Muscle of back (tissue), 11 donors: ENCODE results near the gene FHIT. TPM values are rescaled to one million over a fixed set of nuclear protein-coding genes. Genes with fewer than 3 reads are reported as not detected.
A peak's percentile ranks its signal among the peaks of the same experiment; 100 is the strongest.
"Not testable (repeated sequence)": the region's sequence is repeated elsewhere in the genome, so short reads cannot be mapped to it uniquely, and the experiment has no call there.

Source experiments
- DNase-seq, 3 donors: peaks; one replicate each; pipeline versions ENCODE4 v3.0.0 to v3.0.0-alpha.2; 2013
- polyA plus RNA-seq, 10 donors: library from polyadenylated mRNA; unstranded; fragments of 120-200 nt; gene quantifications; one replicate each; pipeline ENCODE4 v1.2.1, GENCODE V29; 2013; ENCODE audit not compliant: insufficient read length in 10 of 10

Gene FHIT
- polyA plus RNA-seq, 10 donors: 4.2 to 8.0 (median 5.8) TPM

DNA sequence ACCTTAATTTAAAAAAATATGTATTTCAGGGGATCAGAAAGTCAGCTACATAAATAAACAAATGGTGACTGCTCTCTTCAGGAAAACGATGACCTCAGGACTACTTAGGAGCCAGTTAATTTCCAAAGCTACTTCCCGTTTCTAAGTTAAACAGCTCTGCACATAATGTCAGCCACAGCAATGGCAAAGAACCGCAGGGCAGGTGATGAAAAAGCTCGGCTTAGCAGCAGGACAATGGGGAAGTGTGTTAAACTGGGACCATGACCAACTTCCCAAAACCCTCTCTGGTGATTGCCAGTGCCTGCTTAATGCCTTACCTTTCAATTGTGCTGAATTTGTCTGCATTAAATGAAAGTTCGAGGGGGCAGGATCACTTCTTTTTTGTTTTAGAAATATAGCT, 258.9 kb downstream of the FHIT start:
- no peak for DNase-seq

DNA sequence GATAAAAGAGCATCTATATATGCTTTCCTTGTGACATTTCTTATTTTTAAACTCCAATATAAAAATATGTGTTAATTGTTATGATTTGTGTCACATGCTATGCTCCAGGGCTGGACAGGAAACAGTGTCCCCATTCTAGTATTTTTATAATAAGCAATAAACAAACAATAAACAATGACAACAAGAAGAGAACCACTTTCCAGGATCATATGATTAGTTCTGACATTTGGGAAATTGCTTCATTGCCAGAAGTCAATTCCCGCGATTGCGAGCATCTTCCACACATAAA, 260.9 kb downstream of the FHIT start:
- no peak for DNase-seq

- no peak for DNase-seq
Measured at GRCh38 chr3:60989626-60990441, 261.4 kb downstream of the FHIT start.

DNA sequence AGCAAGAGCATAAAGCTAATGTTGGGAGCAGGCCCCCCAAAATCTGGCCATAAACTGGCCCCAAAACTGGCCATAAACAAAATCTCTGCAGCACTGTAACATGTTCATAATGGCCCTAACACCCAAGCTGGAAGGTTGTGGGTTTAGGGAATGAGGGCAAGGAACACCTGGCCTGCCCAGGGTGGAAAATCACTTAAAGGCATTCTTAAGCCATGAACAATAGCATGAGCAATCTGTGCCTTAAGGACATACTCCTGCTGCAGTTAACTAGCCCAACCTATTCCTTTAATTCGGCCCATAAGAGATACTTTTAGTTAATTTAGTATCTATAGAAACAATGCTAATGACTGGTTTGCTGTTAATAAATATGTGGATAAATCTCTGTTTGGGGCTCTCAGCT, 264.1 kb downstream of the FHIT start:
- not testable (repeated sequence) for DNase-seq

GRCh38 chr3:60986552-60986951, 264.7 kb downstream of the FHIT start:
- no peak for DNase-seq

- DNase-seq: no peak
Measured at GRCh38 chr3:60983906-60984305, 267.3 kb downstream of the FHIT start.

GRCh38 chr3:60980342-60980692, 270.9 kb downstream of the FHIT start:
- no peak for DNase-seq

DNA sequence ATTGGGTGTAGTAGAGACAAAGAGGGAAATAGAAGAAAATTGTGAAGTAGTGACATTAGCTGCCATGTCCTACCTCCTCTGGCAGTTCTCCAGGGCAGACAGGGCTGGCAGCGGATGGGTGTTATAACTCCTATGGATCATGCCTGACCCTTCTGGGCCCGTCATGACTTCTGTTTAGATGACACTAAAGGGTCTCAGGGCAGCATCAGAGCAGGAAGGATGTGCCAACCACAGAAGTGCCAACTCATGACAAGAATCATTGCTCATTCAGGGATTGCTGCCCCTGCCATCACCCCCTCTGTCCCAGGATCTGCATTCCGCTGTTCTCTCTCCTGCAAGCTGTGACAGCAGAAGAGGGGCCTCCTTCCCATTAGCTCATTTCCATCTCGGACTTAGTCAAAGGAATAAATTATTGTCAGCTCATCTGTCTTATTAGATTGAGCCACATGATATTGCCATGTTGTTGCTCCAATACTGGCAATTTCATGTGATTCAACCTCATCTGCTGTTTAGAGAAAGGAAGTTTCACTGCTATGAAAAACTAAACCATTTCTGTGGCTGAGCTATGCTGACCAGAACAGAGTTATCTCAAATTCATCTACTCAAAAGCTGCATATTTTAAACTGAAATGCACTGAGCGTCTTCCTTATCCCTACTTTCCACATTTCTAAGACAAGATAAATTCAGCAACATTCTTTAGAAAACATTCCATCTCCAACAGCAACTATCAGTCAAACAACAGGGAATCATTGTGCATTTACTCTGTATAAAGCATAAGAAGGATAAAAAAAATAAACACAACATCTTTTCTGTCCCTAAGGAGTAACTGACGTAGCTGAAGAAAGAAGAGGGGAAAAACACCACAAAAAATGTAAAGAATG, 271.6 kb downstream of the FHIT start:
- peak; percentile 13 to 52 (median 38) for DNase-seq

GRCh38 chr3:60973321-60973720, 277.9 kb downstream of the FHIT start:
- DNase-seq: no peak

DNA sequence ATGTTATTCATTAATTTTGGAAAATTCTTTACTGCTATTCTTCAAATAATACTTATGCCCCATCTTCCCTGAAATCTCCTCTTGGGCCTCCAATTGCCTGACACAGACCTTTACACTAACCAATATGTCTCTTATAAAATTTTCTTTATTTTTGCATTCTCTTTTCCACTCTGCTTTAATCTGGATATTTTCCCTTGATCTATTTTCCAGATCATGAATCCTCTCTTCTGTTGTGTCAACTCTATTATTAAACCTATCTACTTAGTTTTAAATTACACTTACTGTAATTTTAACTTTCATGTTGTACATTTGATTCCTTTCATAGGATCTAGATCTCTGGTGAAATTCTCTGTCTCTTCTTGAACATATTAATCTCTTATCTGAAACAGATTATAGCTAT, 278.7 kb downstream of the FHIT start:
- DNase-seq: no peak

- no peak for DNase-seq
Measured at GRCh38 chr3:60970850-60971249, 280.4 kb downstream of the FHIT start.

DNA sequence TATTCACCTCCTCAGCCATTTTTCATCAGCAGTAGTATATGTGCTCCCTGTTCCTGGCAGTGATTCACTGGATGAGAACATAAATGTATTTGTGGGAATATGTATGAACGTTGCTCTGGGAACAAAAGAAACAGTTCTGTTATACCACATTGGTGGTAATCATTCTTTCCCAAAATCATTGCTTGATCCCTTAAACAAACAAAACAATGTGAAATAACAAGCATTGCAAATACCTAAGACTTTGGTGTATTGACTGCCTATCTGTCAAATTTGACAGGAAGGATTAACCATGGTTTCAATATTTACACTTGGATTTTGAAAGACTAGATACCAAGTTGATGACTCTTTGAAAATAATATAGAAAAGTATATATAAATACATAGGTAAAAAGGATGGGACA, 284.1 kb downstream of the FHIT start:
- DNase-seq: no peak

GRCh38 chr3:60957541-60957940, 293.7 kb downstream of the FHIT start:
- DNase-seq: no peak

DNA sequence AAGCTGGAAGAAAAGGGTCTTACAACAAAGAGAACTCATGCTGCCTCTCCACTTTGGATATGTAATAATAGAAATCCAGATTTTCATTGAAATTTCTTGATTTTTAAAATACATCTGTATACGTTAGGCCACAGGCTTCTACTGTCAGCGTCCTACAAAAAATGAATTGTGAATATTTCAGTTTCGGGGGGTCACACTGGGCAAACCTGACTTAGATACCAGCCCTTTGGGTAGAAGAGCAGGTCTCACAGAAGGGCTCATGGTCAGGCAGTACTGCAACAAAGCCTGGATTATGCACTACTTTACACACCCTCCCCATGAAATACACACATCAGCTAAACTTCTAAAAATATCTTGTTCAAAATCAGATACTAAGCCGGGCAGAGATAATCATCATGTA, 294.5 kb downstream of the FHIT start:
- DNase-seq: no peak

- DNase-seq: no peak
Measured at GRCh38 chr3:60955034-60955433, 296.2 kb downstream of the FHIT start.

GRCh38 chr3:60954048-60954447, 297.2 kb downstream of the FHIT start:
- peak in 2 of 3 donors; percentile 40 to 62 for DNase-seq

DNA sequence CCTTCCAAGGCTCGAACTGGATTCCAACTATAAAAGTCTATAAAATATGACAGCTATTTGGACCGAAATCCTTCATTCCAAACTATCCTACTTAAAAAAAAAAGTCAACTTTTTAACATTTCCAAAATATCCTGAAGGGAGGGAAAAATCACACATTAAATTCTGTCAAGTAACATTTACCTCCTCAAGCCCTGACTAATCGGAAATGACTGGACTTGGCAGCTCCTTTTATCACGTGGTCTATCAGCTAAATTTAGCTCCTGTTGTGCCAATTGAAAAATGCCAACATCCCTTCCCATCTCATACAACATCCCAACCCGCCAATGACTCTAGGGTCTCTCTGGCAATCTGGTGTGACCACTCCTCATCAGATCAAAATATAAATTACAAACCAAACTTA, 297.9 kb downstream of the FHIT start:
- DNase-seq: peak; percentile 32 to 80 (median 42)

GRCh38 chr3:60952055-60952454, 299.2 kb downstream of the FHIT start:
- DNase-seq: no peak

GRCh38 chr3:60949146-60949545, 302.1 kb downstream of the FHIT start:
- DNase-seq: no peak

DNA sequence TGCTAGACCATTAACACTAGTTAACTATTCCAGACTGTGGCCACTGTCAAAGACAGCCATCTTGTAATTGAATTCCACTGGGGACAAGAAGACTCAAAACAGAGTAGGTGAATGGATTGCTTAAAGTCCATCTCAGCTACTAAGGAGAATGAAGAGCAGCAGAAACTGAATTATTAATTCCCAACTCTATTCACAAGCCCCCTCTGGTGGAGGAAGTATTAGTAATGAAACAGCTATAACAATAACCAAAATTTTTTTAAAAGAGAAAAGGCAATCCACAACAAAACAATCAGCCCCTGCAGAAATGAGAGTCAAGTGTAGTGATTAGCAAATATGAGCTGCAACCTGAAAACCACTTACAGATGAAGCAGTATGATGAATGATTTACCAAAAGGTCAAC, 302.8 kb downstream of the FHIT start:
- DNase-seq: peak in 2 of 3 donors; percentile 15 to 47

DNA sequence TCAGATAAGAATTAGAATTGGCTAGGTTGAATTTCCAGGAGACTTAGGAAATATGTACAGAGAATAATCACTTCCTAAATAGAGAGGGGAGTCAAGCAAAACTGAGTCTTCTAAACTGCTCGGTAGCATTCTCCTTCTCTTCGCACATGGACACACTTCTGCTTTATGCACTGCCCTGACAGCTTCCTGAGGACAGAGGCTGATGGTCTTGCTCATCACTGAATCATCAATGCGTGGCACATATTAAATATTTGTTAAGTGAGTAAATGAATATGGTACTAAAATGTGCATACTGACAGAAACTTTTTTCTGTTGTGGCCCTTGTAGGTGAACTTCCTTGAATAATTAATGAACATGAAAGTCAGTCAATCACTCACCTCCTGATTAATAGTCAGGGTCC, 315.5 kb downstream of the FHIT start:
- DNase-seq: peak in 1 of 3 donors; percentile 44

DNA sequence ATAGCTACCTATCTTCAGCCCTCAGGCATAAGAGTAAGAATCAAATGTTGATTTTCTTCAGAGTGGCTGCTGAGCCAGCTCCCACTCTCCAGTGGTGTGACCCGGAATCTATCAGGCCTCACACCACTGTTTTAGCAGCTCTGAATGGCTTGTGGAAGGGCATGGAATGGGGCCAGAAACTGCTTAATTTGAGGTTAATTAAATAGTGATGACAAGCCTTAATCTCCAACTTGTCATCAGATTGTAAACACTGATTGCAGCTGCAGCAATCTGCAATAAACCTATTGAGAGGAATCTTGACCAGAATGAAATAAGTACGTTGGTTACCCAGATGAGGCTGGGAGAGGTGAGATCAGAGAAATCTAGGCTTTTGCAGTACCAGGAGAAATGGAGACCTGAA, 317.4 kb downstream of the FHIT start:
- no peak for DNase-seq

- DNase-seq: no peak
Measured at GRCh38 chr3:60932643-60933042, 318.6 kb downstream of the FHIT start.
